Measurements from ENCODE around the gene CCDC167.

Gene CCDC167

GRCh38 chr6:37483252-37483901 is 16.3 kb downstream of the CCDC167 start:
- Histone ChIP-seq H3K9ac (ENCODE audit: insufficient read length, low read depth) (no peak overlapping the region), H3K27me3 (ENCODE audit: insufficient read depth, insufficient read length) (no peaks in the 10 kb centered on the region), H3K9me3 (ENCODE audit: insufficient read depth, low read length) (no peaks in the 10 kb centered on the region), H3K4me1 (ENCODE audit: insufficient read depth, insufficient read length) (peaks cover 5% of the 10 kb centered on the region), H3K4me3 (ENCODE audit: insufficient read length, low read depth) (no peak overlapping the region), H3K36me3 (ENCODE audit: insufficient read depth, insufficient read length, low read length) (peaks cover 51% of the 10 kb centered on the region)
- no peak for TF ChIP-seq YY1 (IDR thresholded peaks at IDR 0.05; ENCODE audit: insufficient read depth, insufficient read length)
- TF ChIP-seq ZNF274 (IDR thresholded peaks at IDR 0.05; ENCODE audit: low read depth, low read length), result no peak
- no peak for TF ChIP-seq SUZ12 (IDR thresholded peaks at IDR 0.05; ENCODE audit: extremely low read depth, insufficient read depth, insufficient read length)
- DNase-seq (ENCODE audit: low read depth, low spot score), result no peak

- no peak overlapping the region for H3K4me3 ChIP-seq (ENCODE audit: insufficient read length, low read depth)
- H3K9me3 ChIP-seq (ENCODE audit: insufficient read depth, low read length), result no peaks in the 10 kb centered on the region
- DNase-seq (ENCODE audit: low read depth, low spot score), result no peak
- peaks cover 2% of the 10 kb centered on the region for H3K4me1 ChIP-seq (ENCODE audit: insufficient read depth, insufficient read length)
- TF ChIP-seq SUZ12 (IDR thresholded peaks at IDR 0.05; ENCODE audit: extremely low read depth, insufficient read depth, insufficient read length) (no peak), ZNF274 (IDR thresholded peaks at IDR 0.05; ENCODE audit: low read depth, low read length) (no peak), YY1 (IDR thresholded peaks at IDR 0.05; ENCODE audit: insufficient read depth, insufficient read length) (no peak)
- H3K27me3 ChIP-seq (ENCODE audit: insufficient read depth, insufficient read length), result no peaks in the 10 kb centered on the region
- peaks cover 57% of the 10 kb centered on the region for H3K36me3 ChIP-seq (ENCODE audit: insufficient read depth, insufficient read length, low read length)
- no peak overlapping the region for H3K9ac ChIP-seq (ENCODE audit: insufficient read length, low read depth)
Observed at GRCh38 chr6:37482606-37483251, 17.0 kb downstream of the CCDC167 start.

- TF ChIP-seq SUZ12 (IDR thresholded peaks at IDR 0.05; ENCODE audit: extremely low read depth, insufficient read depth, insufficient read length) (no peak), YY1 (IDR thresholded peaks at IDR 0.05; ENCODE audit: insufficient read depth, insufficient read length) (no peak), ZNF274 (IDR thresholded peaks at IDR 0.05; ENCODE audit: low read depth, low read length) (no peak)
- DNase-seq (ENCODE audit: low read depth, low spot score), result no peak
- Histone ChIP-seq H3K27me3 (ENCODE audit: insufficient read depth, insufficient read length) (no peaks in the 10 kb centered on the region), H3K4me3 (ENCODE audit: insufficient read length, low read depth) (no peak overlapping the region), H3K36me3 (ENCODE audit: insufficient read depth, insufficient read length, low read length) (peaks cover 65% of the 10 kb centered on the region), H3K9ac (ENCODE audit: insufficient read length, low read depth) (no peak overlapping the region), H3K4me1 (ENCODE audit: insufficient read depth, insufficient read length) (peaks cover 2% of the 10 kb centered on the region), H3K9me3 (ENCODE audit: insufficient read depth, low read length) (no peaks in the 10 kb centered on the region)
Observed at GRCh38 chr6:37481711-37482605, 17.7 kb downstream of the CCDC167 start.

GRCh38 chr6:37480951-37481534 is 18.6 kb downstream of the CCDC167 start:
- Histone ChIP-seq H3K36me3 (ENCODE audit: insufficient read depth, insufficient read length, low read length) (peaks cover 73% of the 10 kb centered on the region), H3K9ac (ENCODE audit: insufficient read length, low read depth) (no peak overlapping the region), H3K4me1 (ENCODE audit: insufficient read depth, insufficient read length) (peaks cover 2% of the 10 kb centered on the region), H3K9me3 (ENCODE audit: insufficient read depth, low read length) (no peaks in the 10 kb centered on the region), H3K4me3 (ENCODE audit: insufficient read length, low read depth) (no peak overlapping the region), H3K27me3 (ENCODE audit: insufficient read depth, insufficient read length) (no peaks in the 10 kb centered on the region)
- TF ChIP-seq SUZ12 (IDR thresholded peaks at IDR 0.05; ENCODE audit: extremely low read depth, insufficient read depth, insufficient read length) (no peak), ZNF274 (IDR thresholded peaks at IDR 0.05; ENCODE audit: low read depth, low read length) (no peak), YY1 (IDR thresholded peaks at IDR 0.05; ENCODE audit: insufficient read depth, insufficient read length) (no peak)
- DNase-seq (ENCODE audit: low read depth, low spot score), result no peak

GRCh38 chr6:37480118-37480736 is 19.5 kb downstream of the CCDC167 start:
- H3K36me3 ChIP-seq (ENCODE audit: insufficient read depth, insufficient read length, low read length), result peaks cover 81% of the 10 kb centered on the region
- no peak for DNase-seq (ENCODE audit: low read depth, low spot score)
- no peaks in the 10 kb centered on the region for H3K27me3 ChIP-seq (ENCODE audit: insufficient read depth, insufficient read length)

GRCh38 chr6:37479266-37479854 is 20.3 kb downstream of the CCDC167 start:
- Histone ChIP-seq H3K9ac (ENCODE audit: insufficient read length, low read depth) (no peak overlapping the region), H3K4me1 (ENCODE audit: insufficient read depth, insufficient read length) (peaks cover 2% of the 10 kb centered on the region), H3K36me3 (ENCODE audit: insufficient read depth, insufficient read length, low read length) (peaks cover 90% of the 10 kb centered on the region), H3K4me3 (ENCODE audit: insufficient read length, low read depth) (no peak overlapping the region), H3K9me3 (ENCODE audit: insufficient read depth, low read length) (no peaks in the 10 kb centered on the region), H3K27me3 (ENCODE audit: insufficient read depth, insufficient read length) (no peaks in the 10 kb centered on the region)
- TF ChIP-seq SUZ12 (IDR thresholded peaks at IDR 0.05; ENCODE audit: extremely low read depth, insufficient read depth, insufficient read length) (no peak), ZNF274 (IDR thresholded peaks at IDR 0.05; ENCODE audit: low read depth, low read length) (no peak), YY1 (IDR thresholded peaks at IDR 0.05; ENCODE audit: insufficient read depth, insufficient read length) (no peak)
- DNase-seq (ENCODE audit: low read depth, low spot score), result no peak

More at GRCh38 chr6:37480118-37480736, 19.5 kb downstream of the CCDC167 start:
- Histone ChIP-seq H3K4me3 (ENCODE audit: insufficient read length, low read depth) (no peak overlapping the region), H3K9ac (ENCODE audit: insufficient read length, low read depth) (no peak overlapping the region), H3K9me3 (ENCODE audit: insufficient read depth, low read length) (no peaks in the 10 kb centered on the region), H3K4me1 (ENCODE audit: insufficient read depth, insufficient read length) (peaks cover 2% of the 10 kb centered on the region)
- TF ChIP-seq YY1 (IDR thresholded peaks at IDR 0.05; ENCODE audit: insufficient read depth, insufficient read length), result no peak
- TF ChIP-seq ZNF274 (IDR thresholded peaks at IDR 0.05; ENCODE audit: low read depth, low read length), result no peak
- no peak for TF ChIP-seq SUZ12 (IDR thresholded peaks at IDR 0.05; ENCODE audit: extremely low read depth, insufficient read depth, insufficient read length)

Data from NT2/D1 (cell line).